PC-9 (cell line): ENCODE data around the gene SNX32.
"Not testable (repeated sequence)": the region's sequence is repeated elsewhere in the genome, so short reads cannot be mapped to it uniquely, and the experiment has no call there.

Experiments used
- EZH2 ChIP-seq: fragments of 200-600 bp; sonication (generic); IDR thresholded peaks from 2 replicates; pipeline ENCODE4 v1.8.0; 2017; ENCODE audit warnings: antibody characterized with exemption, low read depth
- TF ChIP-seq, protein P1 (sequence below): fragments of 200-600 bp; sonication (generic); conservative IDR thresholded peaks from 2 replicates; pipeline ENCODE4 v1.6.1; 2017; ENCODE audit warnings: mixed run types, antibody characterized with exemption, mild to moderate bottlenecking, moderate library complexity

DNA sequence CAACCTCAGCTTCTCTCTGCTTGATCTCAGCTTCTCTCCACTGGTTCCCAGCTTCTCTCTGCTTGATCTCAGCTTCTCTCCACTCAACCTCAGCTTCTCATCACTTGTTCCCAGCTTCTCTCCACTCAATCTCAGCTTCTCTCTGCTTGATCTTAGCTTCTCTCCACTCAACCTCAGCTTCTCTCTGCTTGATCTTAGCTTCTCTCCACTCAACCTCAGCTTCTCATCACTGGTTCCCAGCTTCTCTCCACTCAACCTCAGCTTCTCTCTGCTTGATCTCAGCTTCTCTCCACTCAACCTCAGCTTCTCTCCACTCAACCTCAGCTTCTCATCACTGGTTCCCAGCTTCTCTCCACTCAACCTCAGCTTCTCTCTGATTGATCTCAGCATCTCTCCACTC is 1.5 kb upstream of the SNX32 start:
- TF ChIP-seq, protein P1, sequence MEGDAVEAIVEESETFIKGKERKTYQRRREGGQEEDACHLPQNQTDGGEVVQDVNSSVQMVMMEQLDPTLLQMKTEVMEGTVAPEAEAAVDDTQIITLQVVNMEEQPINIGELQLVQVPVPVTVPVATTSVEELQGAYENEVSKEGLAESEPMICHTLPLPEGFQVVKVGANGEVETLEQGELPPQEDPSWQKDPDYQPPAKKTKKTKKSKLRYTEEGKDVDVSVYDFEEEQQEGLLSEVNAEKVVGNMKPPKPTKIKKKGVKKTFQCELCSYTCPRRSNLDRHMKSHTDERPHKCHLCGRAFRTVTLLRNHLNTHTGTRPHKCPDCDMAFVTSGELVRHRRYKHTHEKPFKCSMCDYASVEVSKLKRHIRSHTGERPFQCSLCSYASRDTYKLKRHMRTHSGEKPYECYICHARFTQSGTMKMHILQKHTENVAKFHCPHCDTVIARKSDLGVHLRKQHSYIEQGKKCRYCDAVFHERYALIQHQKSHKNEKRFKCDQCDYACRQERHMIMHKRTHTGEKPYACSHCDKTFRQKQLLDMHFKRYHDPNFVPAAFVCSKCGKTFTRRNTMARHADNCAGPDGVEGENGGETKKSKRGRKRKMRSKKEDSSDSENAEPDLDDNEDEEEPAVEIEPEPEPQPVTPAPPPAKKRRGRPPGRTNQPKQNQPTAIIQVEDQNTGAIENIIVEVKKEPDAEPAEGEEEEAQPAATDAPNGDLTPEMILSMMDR: not testable (repeated sequence)
- not testable (repeated sequence) for TF ChIP-seq EZH2
